ENCODE measurements around the gene MYDGF. TPM values are rescaled to one million over a fixed set of nuclear protein-coding genes. Genes with fewer than 3 reads are reported as not detected.

The MYDGF gene
- total and polyA plus RNA-seq, 2 of the 13 experiments (the other 11 are each of a cell fraction or from before 2014, with no cell fraction given): 116 to 198 TPM

DNA sequence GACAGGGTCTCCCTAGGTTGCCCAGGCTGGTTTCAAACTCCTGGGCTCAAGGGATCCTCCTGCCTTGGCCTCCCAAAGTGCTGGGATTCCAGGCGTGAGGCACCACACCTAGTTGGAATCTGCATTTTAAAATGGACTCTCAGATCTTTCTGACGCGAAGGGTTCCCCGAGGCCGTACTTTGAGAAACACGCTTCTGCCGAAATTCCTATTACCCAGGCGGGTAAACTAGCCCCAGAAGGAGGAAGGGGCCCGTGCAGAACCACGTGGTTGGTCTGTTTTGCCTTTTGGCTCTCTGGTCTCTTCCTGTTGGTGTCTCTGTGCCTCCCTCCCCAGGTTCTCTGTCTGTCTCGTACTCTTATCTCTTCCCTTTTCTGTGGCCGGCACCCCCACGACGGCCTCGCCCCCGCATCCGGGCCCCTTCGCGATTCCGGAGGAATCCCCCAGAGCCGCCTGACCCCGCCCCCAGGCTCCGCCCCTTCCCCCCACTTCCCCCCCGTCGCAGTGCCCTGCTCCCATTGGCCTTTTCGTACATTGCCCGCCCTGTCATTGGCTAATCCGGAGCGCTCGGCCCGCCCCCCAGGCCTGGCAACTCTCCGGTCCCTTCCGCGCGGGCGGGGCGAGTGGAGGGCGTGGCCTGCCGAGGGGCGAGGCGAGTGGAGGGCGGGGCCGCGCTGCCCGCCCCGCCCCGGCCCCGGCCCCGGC, 31.2 kb downstream of the MYDGF start, which contains the start of gene TNFAIP8L1 (continued):
- TF ChIP-seq, protein P1, sequence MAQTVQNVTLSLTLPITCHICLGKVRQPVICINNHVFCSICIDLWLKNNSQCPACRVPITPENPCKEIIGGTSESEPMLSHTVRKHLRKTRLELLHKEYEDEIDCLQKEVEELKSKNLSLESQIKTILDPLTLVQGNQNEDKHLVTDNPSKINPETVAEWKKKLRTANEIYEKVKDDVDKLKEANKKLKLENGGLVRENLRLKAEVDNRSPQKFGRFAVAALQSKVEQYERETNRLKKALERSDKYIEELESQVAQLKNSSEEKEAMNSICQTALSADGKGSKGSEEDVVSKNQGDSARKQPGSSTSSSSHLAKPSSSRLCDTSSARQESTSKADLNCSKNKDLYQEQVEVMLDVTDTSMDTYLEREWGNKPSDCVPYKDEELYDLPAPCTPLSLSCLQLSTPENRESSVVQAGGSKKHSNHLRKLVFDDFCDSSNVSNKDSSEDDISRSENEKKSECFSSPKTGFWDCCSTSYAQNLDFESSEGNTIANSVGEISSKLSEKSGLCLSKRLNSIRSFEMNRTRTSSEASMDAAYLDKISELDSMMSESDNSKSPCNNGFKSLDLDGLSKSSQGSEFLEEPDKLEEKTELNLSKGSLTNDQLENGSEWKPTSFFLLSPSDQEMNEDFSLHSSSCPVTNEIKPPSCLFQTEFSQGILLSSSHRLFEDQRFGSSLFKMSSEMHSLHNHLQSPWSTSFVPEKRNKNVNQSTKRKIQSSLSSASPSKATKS (CRISPR knock-in tag; IDR thresholded peaks at IDR 0.05): no peak
- no peak for TF ChIP-seq ZKSCAN8 (CRISPR knock-in tag; IDR thresholded peaks at IDR 0.05; ENCODE audit: borderline replicate concordance)
- no peak for TF ChIP-seq CREB1 (IDR thresholded peaks at IDR 0.05)
- 0 out of 2 replicates have a peak, but pooled peaks have one; percentile 34 for TF ChIP-seq CREB1 (CRISPR knock-in tag; IDR thresholded peaks at IDR 0.05)
- no peak for TF ChIP-seq PHB2 (IDR thresholded peaks at IDR 0.05; ENCODE audit: partially characterized antibody)
- peak; percentile 34; the same call in 1 of the 2 replicates for TF ChIP-seq TGIF2 (CRISPR knock-in tag; IDR thresholded peaks at IDR 0.05)
- no peak for TF ChIP-seq JARID2 (CRISPR knock-in tag; IDR thresholded peaks at IDR 0.05; ENCODE audit: insufficient replicate concordance)
- TF ChIP-seq GLI4 (CRISPR knock-in tag; IDR thresholded peaks at IDR 0.05; ENCODE audit: borderline replicate concordance): no peak
- TF ChIP-seq KMT2B (CRISPR knock-in tag; IDR thresholded peaks at IDR 0.05): no peak
- 0 out of 2 replicates have a peak, but pooled peaks have one; percentile 9 for TF ChIP-seq SP5 (CRISPR knock-in tag; IDR thresholded peaks at IDR 0.05; ENCODE audit: borderline replicate concordance, low read depth)

DNA sequence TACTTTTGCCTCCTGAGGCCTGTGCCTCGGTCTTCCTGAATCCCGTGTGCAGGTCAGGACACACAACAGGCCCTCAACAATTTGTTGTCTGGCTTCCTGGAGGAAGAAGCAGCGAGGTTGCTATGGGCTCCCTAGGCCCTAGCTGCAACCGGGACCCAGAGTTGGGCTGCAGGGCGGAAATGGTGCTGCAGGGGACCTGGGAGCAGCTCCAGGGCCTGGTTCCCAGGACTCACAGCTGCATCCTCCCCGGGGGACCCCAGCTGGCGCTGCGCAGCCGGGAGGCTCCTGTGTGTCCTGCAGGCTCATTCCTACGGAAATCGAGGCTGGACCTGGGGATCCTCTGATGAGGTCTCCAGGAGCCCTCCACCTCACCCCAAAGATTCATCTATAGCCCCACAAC, 31.8 kb downstream of the MYDGF start:
- no peaks in the 10 kb centered on the region for H3K9me3 ChIP-seq (ENCODE audit: low read length)
- peak overlapping the region; percentile 62 for H3K27ac ChIP-seq (ENCODE audit: extremely low read length, insufficient read depth, low read length)
- WGBS (ENCODE audit: low lambda C conversion rate): 100% methylated on average over 1 of the region's 11 CpGs
- H3K4me3 ChIP-seq (replicated peaks in 1 of 3; ENCODE audit: insufficient read depth in 1 of 3, low read depth in 2 of 3, low read length in 3 of 3): peak overlapping the region; percentile 50 to 70 (median 57); a peak in 4 of 6 replicates
- DNase-seq (ENCODE audit: low spot score) (no peak), ATAC-seq (no peak), FAIRE-seq (no peak)
- no peak overlapping the region for H2AFZ ChIP-seq (ENCODE audit: low read length)
- ChIA-PET CTCF (ENCODE audit: low intra/inter-chr PET ratio, low total read pairs) (no interaction called here), POLR2A (no interaction called here)
- no peaks in the 10 kb centered on the region; a peak in 1 of 5 replicates for H3K27me3 ChIP-seq (ENCODE audit: control insufficient read depth in 1 of 2, insufficient read depth in 2 of 2, low read length in 2 of 2)
- TF ChIP-seq, protein P2, sequence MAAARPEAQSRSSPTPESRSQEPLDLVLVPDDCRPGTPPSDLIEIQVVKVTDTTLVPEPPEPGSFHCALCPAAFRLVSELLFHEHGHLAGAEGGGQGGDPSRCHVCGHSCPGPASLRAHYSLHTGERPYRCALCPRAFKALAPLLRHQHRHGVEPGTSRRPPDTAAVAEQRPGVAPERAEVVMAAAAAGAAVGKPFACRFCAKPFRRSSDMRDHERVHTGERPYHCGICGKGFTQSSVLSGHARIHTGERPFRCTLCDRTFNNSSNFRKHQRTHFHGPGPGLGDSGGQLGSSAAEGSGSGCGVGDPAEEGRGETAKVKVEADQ (CRISPR knock-in tag; IDR thresholded peaks at IDR 0.05; ENCODE audit: borderline replicate concordance): no peak
- TF ChIP-seq U2AF1 (optimal IDR thresholded peaks at IDR 0.05; ENCODE audit: low read depth, low read length) (peak; percentile 18), POLR2G (IDR thresholded peaks at IDR 0.05; ENCODE audit: low read depth, low read length) (no peak)
- no peaks in the 10 kb centered on the region for H3K36me3 ChIP-seq (replicated peaks in 1 of 2; ENCODE audit: control insufficient read depth in 1 of 2, insufficient read depth in 2 of 2, low read length in 2 of 2)
- peaks cover 33% of the 10 kb centered on the region for H3K79me2 ChIP-seq (ENCODE audit: insufficient read depth, low read length)
- peak overlapping the region; percentile 88 for H3K4me2 ChIP-seq (ENCODE audit: low read depth, low read length)
- H3K4me1 ChIP-seq (ENCODE audit: insufficient read depth, low read length): peaks cover 57% of the 10 kb centered on the region
- H3K9ac ChIP-seq (ENCODE audit: insufficient read depth, low read depth, low read length): peak overlapping the region; percentile 72
- intact Hi-C loops (cut with micrococcal nuclease; ENCODE audit: unreplicated experiment) (no loop called here), in situ Hi-C loops (cut with HindIII; ENCODE audit: extremely low pct_ligation_motif_present, low pct_unique_long_range_greater_than_20kb) (loop anchor here (5.0 kb wide), 1 partner anchor 61 kb away; no protein-coding TSS in a partner anchor)
- peaks cover 9% of the 10 kb centered on the region; the same call in 1 of the 2 replicates for H4K20me1 ChIP-seq (ENCODE audit: insufficient read depth, low read length)
- no TSS peak for BruUV-seq (replicated peaks)

Data from HepG2 (cell line).